Progenitor cell of endocrine pancreas (in vitro differentiated cells): ENCODE measurements around the gene ARFGAP2. TPM values are rescaled to one million over a fixed set of nuclear protein-coding genes. Genes with fewer than 3 reads are reported as not detected.
A peak's percentile ranks its signal among the peaks of the same experiment; 100 is the strongest.

Source experiments
- DNase-seq: peaks from one replicate; pipeline ENCODE4 v3.0.0; 2021; ENCODE audit warnings: low spot score; ENCODE audit not compliant: unreplicated experiment
- H3K27ac Mint-ChIP-seq: 2 replicates; pipeline ENCODE4 v1.8.0; 2021; ENCODE audit warnings: mild to moderate bottlenecking, moderate library complexity, mixed read lengths
- H3K27me3 Mint-ChIP-seq: 2 replicates; pipeline ENCODE4 v1.8.0; 2021; ENCODE audit warnings: mixed read lengths
- H3K36me3 Mint-ChIP-seq: 2 replicates; pipeline ENCODE4 v1.8.0; 2022; ENCODE audit warnings: mixed read lengths; ENCODE audit not compliant: insufficient read depth
- H3K4me1 Mint-ChIP-seq: 2 replicates; pipeline ENCODE4 v1.8.0; 2021; ENCODE audit warnings: low read depth, mixed read lengths
- H3K4me3 Mint-ChIP-seq: 2 replicates; pipeline ENCODE4 v1.8.0; 2021; ENCODE audit warnings: low read depth, mild to moderate bottlenecking, moderate library complexity, mixed read lengths
- H3K9me3 Mint-ChIP-seq: 2 replicates; pipeline ENCODE4 v1.8.0; 2021; ENCODE audit warnings: low read depth, mixed read lengths
- total RNA-seq: library from RNA; stranded (reverse); gene quantifications from 2 replicates; pipeline ENCODE4 v1.2.1, GENCODE V29; 2021
- TF ChIP-seq, protein P1 (sequence below): fragments of 200-600 bp; sonication (generic); IDR thresholded peaks from one replicate; pipeline ENCODE4 v1.5.0; 2021; ENCODE audit warnings: antibody characterized with exemption, mild to moderate bottlenecking; ENCODE audit not compliant: unreplicated experiment

Gene ARFGAP2
- total RNA-seq, 1 donor from 2014 or later = 109 TPM

DNA sequence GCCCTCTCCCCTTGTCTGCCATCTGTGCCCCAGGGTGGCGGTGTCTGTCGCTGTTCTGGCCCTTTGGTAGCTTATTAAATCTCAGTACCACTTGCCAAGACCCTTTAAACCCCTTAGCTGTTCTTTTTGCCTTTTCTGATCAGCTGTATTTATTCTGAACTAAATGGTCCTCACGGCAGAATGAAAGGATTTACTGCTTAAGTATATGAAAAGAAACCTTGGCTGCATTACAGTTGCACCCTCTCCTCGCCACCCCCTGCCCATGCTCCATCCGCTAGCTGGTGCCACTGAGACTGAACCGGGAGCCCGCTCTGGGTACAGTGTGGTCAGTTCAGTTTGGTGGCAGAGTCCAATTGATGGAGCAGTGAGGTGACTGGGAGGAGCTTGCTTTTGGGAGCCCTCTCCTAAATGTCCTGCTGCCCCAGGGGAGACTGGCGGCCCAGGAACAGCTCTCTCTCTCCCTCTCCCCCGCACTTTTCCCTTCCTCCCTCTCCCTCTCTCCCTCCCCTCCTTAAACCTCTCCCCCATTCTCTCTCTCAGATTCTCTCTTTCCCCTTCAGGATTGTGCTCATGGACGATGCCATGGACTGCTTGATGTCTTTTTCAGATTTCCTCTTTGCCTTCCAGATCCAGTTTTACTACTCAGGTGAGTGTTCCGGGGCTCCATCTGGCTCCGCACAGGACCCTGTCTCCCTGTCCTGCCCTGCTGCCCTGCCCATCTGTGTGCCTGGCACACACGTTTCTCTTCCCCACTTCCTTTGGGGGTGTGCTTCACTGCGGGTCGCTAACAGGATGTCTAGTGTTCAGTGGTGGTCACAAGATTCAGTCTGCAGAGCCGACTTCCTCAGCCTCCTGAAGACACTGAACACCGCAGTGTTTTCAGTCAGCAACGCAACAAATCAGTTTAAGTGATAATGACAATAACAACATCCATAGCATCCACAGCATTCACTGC lies 21.8 kb downstream of the ARFGAP2 start:
- no peaks in the 10 kb centered on the region for H3K27me3 Mint-ChIP-seq
- H3K36me3 Mint-ChIP-seq = peaks cover 4% of the 10 kb centered on the region
- H3K4me3 Mint-ChIP-seq = no peak overlapping the region
- DNase-seq = no peak
- H3K9me3 Mint-ChIP-seq = no peaks in the 10 kb centered on the region
- no peak overlapping the region for H3K27ac Mint-ChIP-seq
- peaks cover 9% of the 10 kb centered on the region for H3K4me1 Mint-ChIP-seq
- TF ChIP-seq, protein P1, sequence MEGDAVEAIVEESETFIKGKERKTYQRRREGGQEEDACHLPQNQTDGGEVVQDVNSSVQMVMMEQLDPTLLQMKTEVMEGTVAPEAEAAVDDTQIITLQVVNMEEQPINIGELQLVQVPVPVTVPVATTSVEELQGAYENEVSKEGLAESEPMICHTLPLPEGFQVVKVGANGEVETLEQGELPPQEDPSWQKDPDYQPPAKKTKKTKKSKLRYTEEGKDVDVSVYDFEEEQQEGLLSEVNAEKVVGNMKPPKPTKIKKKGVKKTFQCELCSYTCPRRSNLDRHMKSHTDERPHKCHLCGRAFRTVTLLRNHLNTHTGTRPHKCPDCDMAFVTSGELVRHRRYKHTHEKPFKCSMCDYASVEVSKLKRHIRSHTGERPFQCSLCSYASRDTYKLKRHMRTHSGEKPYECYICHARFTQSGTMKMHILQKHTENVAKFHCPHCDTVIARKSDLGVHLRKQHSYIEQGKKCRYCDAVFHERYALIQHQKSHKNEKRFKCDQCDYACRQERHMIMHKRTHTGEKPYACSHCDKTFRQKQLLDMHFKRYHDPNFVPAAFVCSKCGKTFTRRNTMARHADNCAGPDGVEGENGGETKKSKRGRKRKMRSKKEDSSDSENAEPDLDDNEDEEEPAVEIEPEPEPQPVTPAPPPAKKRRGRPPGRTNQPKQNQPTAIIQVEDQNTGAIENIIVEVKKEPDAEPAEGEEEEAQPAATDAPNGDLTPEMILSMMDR = no peak

DNA sequence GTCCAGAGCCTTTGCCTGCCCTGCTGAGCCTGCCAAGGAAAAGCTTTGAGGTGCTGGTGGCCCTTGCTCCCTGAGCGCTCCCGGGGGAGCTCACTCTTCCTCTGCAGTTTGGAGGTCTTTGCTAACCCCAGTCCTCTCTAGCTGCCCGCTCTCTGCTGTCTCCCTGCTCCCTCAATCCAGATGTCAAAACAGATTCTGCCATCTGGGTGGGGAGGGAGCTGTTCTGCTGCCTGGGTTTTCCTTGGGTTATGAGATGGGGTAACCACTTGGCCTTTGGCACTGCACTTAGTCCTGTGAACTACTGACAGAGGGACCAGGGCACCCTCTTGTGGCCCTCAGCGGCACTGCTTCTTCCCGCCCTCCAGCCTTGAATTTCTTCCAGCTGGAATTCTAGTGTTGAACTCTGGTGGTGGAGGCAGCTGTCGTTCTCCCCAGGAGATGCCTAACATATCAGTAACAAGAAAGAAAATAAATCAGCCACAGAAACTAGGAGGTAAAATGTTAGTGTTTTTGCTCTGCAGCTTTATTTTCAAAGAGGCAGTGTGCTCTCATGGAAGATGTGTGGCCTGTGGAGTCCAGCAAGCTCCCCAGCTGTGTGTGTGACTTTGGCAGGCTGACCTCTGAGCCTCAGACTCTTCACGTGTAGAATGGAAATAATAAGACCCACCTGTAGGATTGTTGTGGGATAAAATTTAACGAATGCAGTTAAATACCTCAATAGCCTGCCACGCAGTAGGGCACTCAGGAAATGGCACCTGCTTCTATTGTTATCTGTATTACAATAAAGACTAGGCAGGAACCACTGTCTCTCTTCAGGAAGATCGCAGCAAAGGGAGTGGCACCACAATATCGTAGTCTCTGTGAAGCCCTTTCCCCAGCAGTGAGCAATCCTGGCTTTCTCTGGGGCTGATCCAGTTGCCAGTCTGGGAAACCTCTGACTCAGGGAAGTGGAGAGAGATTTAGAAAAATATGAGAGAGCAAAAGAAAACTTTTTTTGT lies 23.4 kb downstream of the ARFGAP2 start:
- H3K4me1 Mint-ChIP-seq = peaks cover 5% of the 10 kb centered on the region
- no peaks in the 10 kb centered on the region for H3K9me3 Mint-ChIP-seq
- TF ChIP-seq, protein P1 = peak; percentile 96
- peaks cover 2% of the 10 kb centered on the region for H3K36me3 Mint-ChIP-seq
- peak; percentile 73 for DNase-seq
- H3K4me3 Mint-ChIP-seq = no peak overlapping the region
- H3K27me3 Mint-ChIP-seq = no peaks in the 10 kb centered on the region
- no peak overlapping the region for H3K27ac Mint-ChIP-seq

DNA sequence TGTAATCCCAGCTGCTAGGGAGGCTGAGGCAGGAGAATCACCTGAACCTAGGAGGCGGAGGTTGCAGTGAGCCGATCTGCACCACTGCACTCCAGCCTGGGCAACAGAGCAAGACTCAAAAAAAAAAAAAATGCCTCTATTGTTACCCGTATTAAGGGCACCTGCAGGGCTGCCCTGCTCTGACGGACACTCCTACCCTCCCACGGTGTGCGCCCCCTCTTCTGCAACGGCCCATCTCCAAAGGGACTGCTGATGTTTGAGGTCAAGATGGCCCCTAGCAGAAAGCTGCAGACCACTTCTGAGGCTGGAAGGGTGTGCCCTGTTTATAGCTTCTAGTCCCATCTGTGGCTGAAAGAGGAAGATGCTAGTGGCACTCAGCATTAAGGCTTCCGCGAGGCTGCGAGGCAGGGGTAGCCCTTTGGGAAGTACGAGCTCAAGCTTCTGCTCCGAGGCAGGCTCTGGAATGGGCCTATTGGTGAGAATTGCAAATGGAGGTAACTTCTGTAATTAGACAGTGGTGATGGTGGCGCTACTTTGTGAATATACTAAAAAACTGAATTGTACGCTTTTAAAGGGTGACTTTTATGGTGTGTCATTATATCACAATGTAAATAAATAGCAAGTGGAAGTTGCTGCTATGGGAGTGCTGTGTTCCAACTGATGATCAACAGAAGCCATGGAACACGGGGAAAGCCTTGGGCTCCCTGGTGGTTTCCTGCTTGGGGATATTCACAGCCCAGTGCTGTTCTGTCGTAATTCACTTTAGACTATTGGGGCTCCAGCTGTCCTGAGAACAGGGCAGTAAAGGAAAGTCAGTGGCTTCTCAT lies 24.3 kb downstream of the ARFGAP2 start:
- Mint-ChIP-seq H3K27me3 (no peaks in the 10 kb centered on the region), H3K36me3 (peaks cover 2% of the 10 kb centered on the region), H3K4me1 (peaks cover 1% of the 10 kb centered on the region), H3K4me3 (no peak overlapping the region), H3K27ac (no peak overlapping the region), H3K9me3 (no peaks in the 10 kb centered on the region)
- no peak for DNase-seq
- TF ChIP-seq, protein P1 = no peak

DNA sequence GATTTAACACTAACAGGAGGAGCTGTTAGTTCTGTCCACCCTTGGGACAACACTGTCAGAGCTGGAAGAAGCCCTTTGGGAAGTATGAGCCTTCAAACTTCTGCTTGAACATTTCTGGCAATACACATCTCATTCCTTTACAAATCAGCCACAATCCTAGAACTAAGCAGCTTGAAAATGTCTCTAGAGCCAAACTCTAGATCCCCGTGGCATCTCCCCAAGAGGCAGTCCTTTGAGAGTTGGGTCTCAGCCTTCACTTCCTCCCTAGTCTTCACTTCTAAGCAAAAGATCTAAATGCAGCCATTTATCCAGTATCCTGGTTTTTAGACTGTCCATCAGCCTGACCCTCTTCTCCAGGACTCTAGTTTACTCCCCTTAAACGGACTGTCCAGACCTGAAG lies 26.9 kb downstream of the ARFGAP2 start:
- H3K9me3 Mint-ChIP-seq = no peaks in the 10 kb centered on the region
- no peak overlapping the region for H3K27ac Mint-ChIP-seq
- no peak for DNase-seq
- TF ChIP-seq, protein P1 = no peak
- H3K27me3 Mint-ChIP-seq = no peaks in the 10 kb centered on the region
- H3K36me3 Mint-ChIP-seq = peaks cover 2% of the 10 kb centered on the region
- H3K4me1 Mint-ChIP-seq = peaks cover 1% of the 10 kb centered on the region
- H3K4me3 Mint-ChIP-seq = no peak overlapping the region
